GM12872 (cell line): ENCODE data around the gene ZNF488.

Experiments used
- CTCF ChIP-seq: IDR thresholded peaks from 3 replicates; pipeline ENCODE4 v1.5.1; 2011; ENCODE audit warnings: low read depth, mild to moderate bottlenecking, low read length, moderate library complexity; ENCODE audit not compliant: insufficient read depth

ZNF488 gene

GRCh38 chr10:47412869-47413268, 28.8 kb upstream of the ZNF488 start:
- TF ChIP-seq CTCF, result no peak

GRCh38 chr10:47412177-47412730, 28.2 kb upstream of the ZNF488 start:
- TF ChIP-seq CTCF, result no peak

GRCh38 chr10:47410862-47411261, 26.8 kb upstream of the ZNF488 start:
- TF ChIP-seq CTCF, result no peak

GRCh38 chr10:47410271-47410670, 26.2 kb upstream of the ZNF488 start:
- TF ChIP-seq CTCF, result no peak

GRCh38 chr10:47409866-47410256, 25.8 kb upstream of the ZNF488 start:
- no peak for TF ChIP-seq CTCF

GRCh38 chr10:47409171-47409865, 25.2 kb upstream of the ZNF488 start:
- TF ChIP-seq CTCF, result no peak

GRCh38 chr10:47408606-47409005, 24.5 kb upstream of the ZNF488 start:
- TF ChIP-seq CTCF, result no peak
